H9 (cell line): ENCODE results near the gene TBC1D5. TPM values are rescaled to one million over a fixed set of nuclear protein-coding genes. Genes with fewer than 3 reads are reported as not detected.

Experiments
- DNase-seq: peaks from one replicate; pipeline ENCODE4 v3.0.0-alpha.2; 2017
- H2AFZ ChIP-seq: one replicate; pipeline ENCODE4 v1.6.1; 2013; ENCODE audit warnings: mild to moderate bottlenecking, low read length, control low read depth, moderate library complexity
- H2AK5ac ChIP-seq: 2 replicates; pipeline ENCODE4 v1.6.1; 2013; ENCODE audit warnings: low read length, control low read depth, mixed read lengths; ENCODE audit not compliant: insufficient read length
- H2BK120ac ChIP-seq: one replicate; pipeline ENCODE4 v1.6.1; 2013; ENCODE audit warnings: low read depth, mild to moderate bottlenecking, low read length, control low read depth, inconsistent platforms; ENCODE audit not compliant: poor library complexity, severe bottlenecking
- H2BK12ac ChIP-seq: 2 replicates; pipeline ENCODE4 v1.6.1; 2013; ENCODE audit warnings: low read length, control low read depth, mixed read lengths, low read depth; ENCODE audit not compliant: insufficient read length
- H2BK15ac ChIP-seq: 2 replicates; pipeline ENCODE4 v1.6.1; 2013; ENCODE audit warnings: low read depth, low read length, control low read depth
- H2BK20ac ChIP-seq: one replicate; pipeline ENCODE4 v1.6.1; 2013; ENCODE audit warnings: low read depth, mild to moderate bottlenecking, low read length, control low read depth, inconsistent platforms; ENCODE audit not compliant: poor library complexity, severe bottlenecking
- H2BK5ac ChIP-seq: 2 replicates; pipeline ENCODE4 v1.6.1; 2013; ENCODE audit warnings: low read length, control low read depth, mixed read lengths; ENCODE audit not compliant: insufficient read length
- H3K14ac ChIP-seq: 2 replicates; pipeline ENCODE4 v1.6.1; 2013; ENCODE audit warnings: low read length, control low read depth; ENCODE audit not compliant: insufficient read depth
- H3K18ac ChIP-seq: 2 replicates; pipeline ENCODE4 v1.6.1; 2013; ENCODE audit warnings: low read depth, mild to moderate bottlenecking, mixed read lengths, low read length, control low read depth; ENCODE audit not compliant: insufficient read length
- H3K23ac ChIP-seq: 2 replicates; pipeline ENCODE4 v1.6.1; 2013; ENCODE audit warnings: low read length, control low read depth, mixed read lengths, low read depth; ENCODE audit not compliant: insufficient read length
- H3K23me2 ChIP-seq: 2 replicates; pipeline ENCODE4 v1.6.1; 2013; ENCODE audit warnings: low read depth, mild to moderate bottlenecking, mixed read lengths, low read length, control low read depth; ENCODE audit not compliant: insufficient read length, poor library complexity, severe bottlenecking
- H3K27ac ChIP-seq: 2 replicates; pipeline ENCODE4 v1.5.1; 2013; ENCODE audit warnings: low read length, control low read depth, mixed read lengths, low read depth; ENCODE audit not compliant: insufficient read length
- H3K27me3 ChIP-seq: 2 replicates; pipeline ENCODE4 v1.6.1; 2013; ENCODE audit warnings: low read length, control low read depth, inconsistent platforms; ENCODE audit not compliant: insufficient read depth
- H3K4ac ChIP-seq: 2 replicates; pipeline ENCODE4 v1.6.1; 2013; ENCODE audit warnings: low read depth, mild to moderate bottlenecking, control low read depth, inconsistent platforms, low read length, moderate library complexity
- H3K4me1 ChIP-seq: 2 replicates; pipeline ENCODE4 v1.6.1; 2013; ENCODE audit warnings: low read length, control low read depth, inconsistent platforms; ENCODE audit not compliant: insufficient read depth
- H3K4me2 ChIP-seq: 2 replicates; pipeline ENCODE4 v1.6.1; 2013; ENCODE audit warnings: low read length, control low read depth, mixed read lengths; ENCODE audit not compliant: insufficient read length, insufficient read depth
- H3K56ac ChIP-seq: 2 replicates; pipeline ENCODE4 v1.6.1; 2013; ENCODE audit warnings: low read depth, mild to moderate bottlenecking, mixed read lengths, low read length, control low read depth; ENCODE audit not compliant: insufficient read length
- H3K79me1 ChIP-seq: 2 replicates; pipeline ENCODE4 v1.6.1; 2013; ENCODE audit warnings: low read depth, mild to moderate bottlenecking, moderate library complexity, low read length, control low read depth, inconsistent platforms; ENCODE audit not compliant: insufficient read depth, poor library complexity, severe bottlenecking
- H3K79me2 ChIP-seq: 2 replicates; pipeline ENCODE4 v1.6.1; 2013; ENCODE audit warnings: low read length, control low read depth, inconsistent platforms; ENCODE audit not compliant: insufficient read depth
- H3K9ac ChIP-seq: 2 replicates; pipeline ENCODE4 v1.6.1; 2013; ENCODE audit warnings: low read length, control low read depth, mixed read lengths; ENCODE audit not compliant: insufficient read length; ENCODE audit errors: extremely low read depth
- H3K9me3 ChIP-seq: one replicate; pipeline ENCODE4 v1.6.1; 2013; ENCODE audit warnings: low read depth, low read length, inconsistent platforms; ENCODE audit not compliant: control insufficient read depth
- H3T11ph ChIP-seq: one replicate; pipeline ENCODE4 v1.6.1; 2013; ENCODE audit warnings: mild to moderate bottlenecking, low read length, control low read depth, inconsistent platforms
- H4K20me1 ChIP-seq: one replicate; pipeline ENCODE4 v1.6.1; 2013; ENCODE audit not compliant: control insufficient read depth, insufficient read length, insufficient read depth
- H4K5ac ChIP-seq: 2 replicates; pipeline ENCODE4 v1.6.1; 2013; ENCODE audit warnings: low read depth, mild to moderate bottlenecking, mixed read lengths, low read length, control low read depth; ENCODE audit not compliant: insufficient read length
- H4K8ac ChIP-seq: replicated peaks from 2 replicates; pipeline ENCODE4 v1.6.1; 2013; ENCODE audit warnings: low read length, control low read depth, mixed read lengths, low read depth; ENCODE audit not compliant: insufficient read length
- H4K91ac ChIP-seq: 2 replicates; pipeline ENCODE4 v1.6.1; 2013; ENCODE audit warnings: low read depth, mild to moderate bottlenecking, moderate library complexity, mixed read lengths, low read length, control low read depth; ENCODE audit not compliant: insufficient read length
- H3K27ac Mint-ChIP-seq, 3 experiments: 2 replicates in 2 of 3; 3 replicates in 1 of 3; pipeline ENCODE4 v1.8.0; 2020 to 2021; ENCODE audit warnings: mixed read lengths in 3 of 3, mild to moderate bottlenecking in 1 of 3, moderate library complexity in 1 of 3
- H3K27me3 Mint-ChIP-seq: 2 replicates; pipeline ENCODE4 v1.8.0; 2021; ENCODE audit warnings: low read depth, mild to moderate bottlenecking, moderate library complexity, mixed read lengths
- H3K36me3 Mint-ChIP-seq, 3 experiments: 2 replicates in 2 of 3; 3 replicates in 1 of 3; pipeline ENCODE4 v1.8.0; 2020 to 2021; ENCODE audit warnings: low read depth in 3 of 3, mixed read lengths in 3 of 3; ENCODE audit not compliant: insufficient read depth in 1 of 3
- H3K4me1 Mint-ChIP-seq, 2 experiments: 2 replicates each; pipeline ENCODE4 v1.8.0; 2020; ENCODE audit warnings: mixed read lengths in 2 of 2
- H3K4me3 Mint-ChIP-seq, 2 experiments: 2 replicates in 1 of 2; 3 replicates in 1 of 2; pipeline ENCODE4 v1.8.0; 2020 to 2021; ENCODE audit warnings: mild to moderate bottlenecking in 2 of 2, mixed read lengths in 2 of 2, moderate library complexity in 1 of 2
- H3K9me3 Mint-ChIP-seq, 2 experiments: 2 replicates in 1 of 2; 3 replicates in 1 of 2; pipeline ENCODE4 v1.8.0; 2020; ENCODE audit warnings: mild to moderate bottlenecking in 2 of 2, mixed read lengths in 2 of 2, moderate library complexity in 1 of 2
- WGBS: extraction: QIAGEN DNeasy Blood & Tissue Kit; methylation state at CpG from one replicate; pipeline ENCODE4 v1.1.7; 2013; ENCODE audit warnings: missing lambda C conversion rate, low lambda C conversion rate, mixed read lengths; ENCODE audit not compliant: insufficient read length; ENCODE audit errors: extremely low coverage; 5-methylcytosine and 5-hydroxymethylcytosine counted together
- total RNA-seq: library from RNA; stranded (reverse); gene quantifications from 2 replicates; pipeline ENCODE4 v1.2.1, GENCODE V29; 2021
- TF ChIP-seq, protein P1 (sequence below): fragments of 200-600 bp; sonication (generic); conservative IDR thresholded peaks from 3 replicates; pipeline ENCODE4 v1.8.0; 2021; ENCODE audit warnings: antibody characterized with exemption, mild to moderate bottlenecking

TBC1D5 gene
- total RNA-seq, 1 experiment from 2014 or later = 25.0 TPM

DNA sequence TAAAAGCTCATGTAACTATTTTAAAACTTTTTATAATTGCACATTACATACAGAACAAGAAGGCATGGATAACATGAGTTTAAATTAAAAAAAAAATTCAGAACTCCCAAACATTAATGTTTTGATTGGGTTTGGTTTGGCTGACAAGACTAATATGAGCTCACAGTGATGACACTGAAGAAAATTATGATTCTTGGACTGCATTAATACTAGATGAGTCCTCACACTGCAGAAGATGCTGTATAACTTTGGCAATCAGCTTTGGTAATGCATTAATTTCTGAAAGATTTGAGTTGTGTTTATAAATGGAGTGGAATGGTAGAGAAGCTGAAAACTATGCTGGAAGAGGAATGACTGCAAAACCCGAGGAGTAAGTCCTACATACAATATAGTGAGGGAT, 498.8 kb downstream of the TBC1D5 start:
- H3K27ac ChIP-seq = no peak overlapping the region
- H4K91ac ChIP-seq = no peak overlapping the region
- no peak overlapping the region for H3K18ac ChIP-seq
- H2BK15ac ChIP-seq = no peak overlapping the region
- H2AK5ac ChIP-seq = no peak overlapping the region
- no peak overlapping the region for H2BK20ac ChIP-seq
- no peaks in the 10 kb centered on the region for H3K9me3 Mint-ChIP-seq
- no peak overlapping the region for H2BK120ac ChIP-seq
- no peak overlapping the region for H3K4me3 Mint-ChIP-seq
- no peaks in the 10 kb centered on the region for H3K27me3 ChIP-seq
- no peak overlapping the region; a peak in 1 of 7 replicates for H3K27ac Mint-ChIP-seq
- no peaks in the 10 kb centered on the region for H3K4me1 ChIP-seq
- H3T11ph ChIP-seq = no peak overlapping the region
- no peak overlapping the region for H2BK12ac ChIP-seq
- H4K20me1 ChIP-seq = no peaks in the 10 kb centered on the region
- no peak overlapping the region for H3K4ac ChIP-seq
- no peak overlapping the region for H3K9ac ChIP-seq
- H3K14ac ChIP-seq = no peak overlapping the region
- TF ChIP-seq, protein P1, sequence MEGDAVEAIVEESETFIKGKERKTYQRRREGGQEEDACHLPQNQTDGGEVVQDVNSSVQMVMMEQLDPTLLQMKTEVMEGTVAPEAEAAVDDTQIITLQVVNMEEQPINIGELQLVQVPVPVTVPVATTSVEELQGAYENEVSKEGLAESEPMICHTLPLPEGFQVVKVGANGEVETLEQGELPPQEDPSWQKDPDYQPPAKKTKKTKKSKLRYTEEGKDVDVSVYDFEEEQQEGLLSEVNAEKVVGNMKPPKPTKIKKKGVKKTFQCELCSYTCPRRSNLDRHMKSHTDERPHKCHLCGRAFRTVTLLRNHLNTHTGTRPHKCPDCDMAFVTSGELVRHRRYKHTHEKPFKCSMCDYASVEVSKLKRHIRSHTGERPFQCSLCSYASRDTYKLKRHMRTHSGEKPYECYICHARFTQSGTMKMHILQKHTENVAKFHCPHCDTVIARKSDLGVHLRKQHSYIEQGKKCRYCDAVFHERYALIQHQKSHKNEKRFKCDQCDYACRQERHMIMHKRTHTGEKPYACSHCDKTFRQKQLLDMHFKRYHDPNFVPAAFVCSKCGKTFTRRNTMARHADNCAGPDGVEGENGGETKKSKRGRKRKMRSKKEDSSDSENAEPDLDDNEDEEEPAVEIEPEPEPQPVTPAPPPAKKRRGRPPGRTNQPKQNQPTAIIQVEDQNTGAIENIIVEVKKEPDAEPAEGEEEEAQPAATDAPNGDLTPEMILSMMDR = no peak
- no peaks in the 10 kb centered on the region for H3K9me3 ChIP-seq
- no peaks in the 10 kb centered on the region for H3K27me3 Mint-ChIP-seq
- H3K79me2 ChIP-seq = no peaks in the 10 kb centered on the region
- DNase-seq = no peak
- H3K56ac ChIP-seq = no peak overlapping the region
- H4K5ac ChIP-seq = no peak overlapping the region
- no peak overlapping the region for H3K4me2 ChIP-seq
- no CpG with 5 or more reads among the region's 1 CpG for WGBS
- H3K36me3 Mint-ChIP-seq = no peaks in the 10 kb centered on the region
- H3K23me2 ChIP-seq = no peaks in the 10 kb centered on the region
- H2AFZ ChIP-seq = no peak overlapping the region
- H3K79me1 ChIP-seq = no peaks in the 10 kb centered on the region
- 0 out of 4 replicates have a peak, but pooled peaks cover 3% of the 10 kb centered on the region in 2 experiments for H3K4me1 Mint-ChIP-seq
- H3K23ac ChIP-seq = no peak overlapping the region
- H2BK5ac ChIP-seq = no peak overlapping the region
- no peak overlapping the region for H4K8ac ChIP-seq
